Calu3 (cell line): ENCODE data around the gene SNTG2. TPM values are rescaled to one million over a fixed set of nuclear protein-coding genes. Genes with fewer than 3 reads are reported as not detected.
"Not testable (repeated sequence)": the region's sequence is repeated elsewhere in the genome, so short reads cannot be mapped to it uniquely, and the experiment has no call there.

ENCODE experiments used
- BruUV-seq: library from RNA; stranded (reverse); fragments of 400-500 nt; replicated peaks from 2 replicates; lab custom pipeline; 2021; lab: Mats Ljungman, UMichigan
- CTCF ChIA-PET: fragments of 300-600 bp; sonication (Branson Sonifier 250); formaldehyde crosslinking; loops from one replicate; lab custom pipeline; 2022; ENCODE audit warnings: antibody characterized with exemption; lab: Charles Lee
- DNase-seq: peaks from one replicate; pipeline ENCODE4 v3.0.0; 2022
- H3K27ac Mint-ChIP-seq: one replicate; pipeline ENCODE4 v1.8.0; 2022; ENCODE audit warnings: mixed read lengths; ENCODE audit not compliant: unreplicated experiment
- H3K27me3 Mint-ChIP-seq: one replicate; pipeline ENCODE4 v1.8.0; 2022; ENCODE audit warnings: mixed read lengths; ENCODE audit not compliant: unreplicated experiment
- H3K36me3 Mint-ChIP-seq: one replicate; pipeline ENCODE4 v1.8.0; 2022; ENCODE audit warnings: mild to moderate bottlenecking, moderate library complexity, mixed read lengths; ENCODE audit not compliant: insufficient read depth, unreplicated experiment
- H3K4me1 Mint-ChIP-seq: one replicate; pipeline ENCODE4 v1.8.0; 2022; ENCODE audit warnings: mild to moderate bottlenecking, low read depth, mixed read lengths; ENCODE audit not compliant: unreplicated experiment
- H3K4me3 Mint-ChIP-seq: one replicate; pipeline ENCODE4 v1.8.0; 2022; ENCODE audit warnings: mild to moderate bottlenecking, low read depth, moderate library complexity, mixed read lengths; ENCODE audit not compliant: unreplicated experiment
- H3K9me3 Mint-ChIP-seq: one replicate; pipeline ENCODE4 v1.8.0; 2022; ENCODE audit warnings: low read depth, mixed read lengths; ENCODE audit not compliant: unreplicated experiment
- intact Hi-C: fragments of 100-400 bp; cut with micrococcal nuclease; formaldehyde crosslinking; loops from one replicate; pipeline ENCODE4 v1.10.0; 2022; ENCODE audit not compliant: unreplicated experiment
- total RNA-seq: library from RNA; stranded (reverse); gene quantifications from 2 replicates; pipeline ENCODE4 v1.2.3, GENCODE V29; 2022
- TF ChIP-seq, protein P1 (sequence below): fragments of 200-600 bp; IDR thresholded peaks from one replicate; pipeline ENCODE4 v1.8.0; 2022; ENCODE audit warnings: antibody characterized with exemption; ENCODE audit not compliant: unreplicated experiment

The SNTG2 gene
- total RNA-seq, 1 experiment from 2014 or later: not detected

DNA sequence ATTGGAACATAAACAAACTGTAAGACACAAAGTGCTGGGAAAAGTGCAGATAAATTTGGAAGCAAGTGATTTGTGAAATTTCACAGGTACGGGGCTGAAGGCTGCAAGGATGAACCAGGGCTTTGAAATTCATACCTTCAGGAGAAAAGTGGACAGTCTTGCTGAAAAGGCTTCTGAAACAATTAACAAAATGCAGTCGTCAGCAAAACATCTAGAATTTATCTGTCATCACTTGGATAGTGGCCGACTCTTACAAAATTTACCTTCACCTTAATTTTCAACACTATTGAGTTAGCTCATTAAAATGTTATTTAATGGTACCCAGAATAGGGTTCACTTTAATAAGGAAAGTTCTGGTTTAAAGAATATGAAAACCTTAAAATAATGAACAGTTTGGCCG is 138.3 kb downstream of the SNTG2 start:
- Mint-ChIP-seq H3K27ac (no peak overlapping the region), H3K4me1 (no peaks in the 10 kb centered on the region), H3K36me3 (peaks cover 5% of the 10 kb centered on the region), H3K9me3 (peaks cover 11% of the 10 kb centered on the region), H3K27me3 (no peaks in the 10 kb centered on the region), H3K4me3 (no peak overlapping the region)
- CTCF ChIA-PET: no interaction called here
- BruUV-seq: no TSS peak
- intact Hi-C loops: no loop called here
- no peak for DNase-seq
- TF ChIP-seq, protein P1, sequence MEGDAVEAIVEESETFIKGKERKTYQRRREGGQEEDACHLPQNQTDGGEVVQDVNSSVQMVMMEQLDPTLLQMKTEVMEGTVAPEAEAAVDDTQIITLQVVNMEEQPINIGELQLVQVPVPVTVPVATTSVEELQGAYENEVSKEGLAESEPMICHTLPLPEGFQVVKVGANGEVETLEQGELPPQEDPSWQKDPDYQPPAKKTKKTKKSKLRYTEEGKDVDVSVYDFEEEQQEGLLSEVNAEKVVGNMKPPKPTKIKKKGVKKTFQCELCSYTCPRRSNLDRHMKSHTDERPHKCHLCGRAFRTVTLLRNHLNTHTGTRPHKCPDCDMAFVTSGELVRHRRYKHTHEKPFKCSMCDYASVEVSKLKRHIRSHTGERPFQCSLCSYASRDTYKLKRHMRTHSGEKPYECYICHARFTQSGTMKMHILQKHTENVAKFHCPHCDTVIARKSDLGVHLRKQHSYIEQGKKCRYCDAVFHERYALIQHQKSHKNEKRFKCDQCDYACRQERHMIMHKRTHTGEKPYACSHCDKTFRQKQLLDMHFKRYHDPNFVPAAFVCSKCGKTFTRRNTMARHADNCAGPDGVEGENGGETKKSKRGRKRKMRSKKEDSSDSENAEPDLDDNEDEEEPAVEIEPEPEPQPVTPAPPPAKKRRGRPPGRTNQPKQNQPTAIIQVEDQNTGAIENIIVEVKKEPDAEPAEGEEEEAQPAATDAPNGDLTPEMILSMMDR: no peak

DNA sequence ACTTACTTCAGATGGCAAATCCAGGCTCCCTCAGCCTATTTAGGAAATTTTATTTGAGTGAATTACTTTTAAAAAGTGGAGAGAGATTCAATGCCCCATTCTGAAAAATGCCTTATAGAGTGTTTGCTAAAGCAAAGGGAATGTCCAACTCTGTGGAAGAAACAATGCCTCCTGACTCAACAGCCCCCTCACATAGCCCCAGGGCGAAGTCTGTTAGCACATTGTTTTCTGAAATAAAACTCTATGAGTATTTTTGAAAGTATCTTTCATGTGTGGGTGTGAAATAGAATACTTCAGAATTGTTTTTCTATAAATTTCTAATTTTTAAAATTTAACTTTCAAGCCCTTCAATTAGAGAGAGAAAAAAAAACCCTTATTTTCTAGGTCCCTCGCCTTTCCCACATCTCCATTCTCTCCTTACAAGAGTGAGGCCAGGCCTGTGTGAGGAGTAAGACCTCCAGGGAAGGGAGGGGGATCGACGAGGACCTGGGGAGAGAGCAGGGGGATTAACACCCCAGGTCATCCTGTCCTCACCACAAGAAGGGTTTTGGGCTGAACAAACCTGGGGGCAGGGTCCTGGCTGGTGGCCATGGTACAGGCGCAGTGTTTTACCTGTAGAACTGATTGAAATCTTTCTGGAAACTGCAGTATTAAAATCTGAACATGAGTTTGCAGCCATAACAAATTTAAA is 141.4 kb downstream of the SNTG2 start:
- no TSS peak for BruUV-seq
- no peaks in the 10 kb centered on the region for H3K27me3 Mint-ChIP-seq
- no peak for DNase-seq
- no peaks in the 10 kb centered on the region for H3K4me1 Mint-ChIP-seq
- H3K27ac Mint-ChIP-seq: no peak overlapping the region
- TF ChIP-seq, protein P1: no peak
- peaks cover 11% of the 10 kb centered on the region for H3K9me3 Mint-ChIP-seq
- CTCF ChIA-PET: no interaction called here
- no peak overlapping the region for H3K4me3 Mint-ChIP-seq
- intact Hi-C loops: no loop called here
- no peaks in the 10 kb centered on the region for H3K36me3 Mint-ChIP-seq

DNA sequence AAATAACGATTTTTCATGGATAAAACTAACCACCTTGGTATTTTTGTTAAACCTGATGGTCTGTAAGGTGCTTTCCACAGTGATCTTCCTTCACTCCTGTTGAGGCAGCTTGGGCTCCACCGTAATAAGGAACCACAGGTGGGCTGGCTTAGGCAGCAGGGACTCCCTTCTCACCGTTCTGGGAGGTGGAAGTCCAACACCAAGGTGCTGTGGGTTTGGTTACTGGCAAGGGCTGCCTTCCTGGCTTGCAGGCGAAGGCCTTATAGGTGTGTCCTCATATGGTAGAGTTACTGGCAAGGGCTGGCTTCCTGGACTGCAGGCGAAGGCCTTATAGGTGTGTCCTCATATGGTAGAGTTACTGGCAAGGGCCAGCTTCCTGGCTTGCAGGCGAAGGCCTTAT is 143.0 kb downstream of the SNTG2 start:
- BruUV-seq, H3K4me3 Mint-ChIP-seq, H3K4me1 Mint-ChIP-seq, H3K27me3 Mint-ChIP-seq, intact Hi-C loops, H3K36me3 Mint-ChIP-seq, CTCF ChIA-PET, DNase-seq, H3K27ac Mint-ChIP-seq: not testable (repeated sequence)
- H3K9me3 Mint-ChIP-seq: peaks cover 11% of the 10 kb centered on the region

DNA sequence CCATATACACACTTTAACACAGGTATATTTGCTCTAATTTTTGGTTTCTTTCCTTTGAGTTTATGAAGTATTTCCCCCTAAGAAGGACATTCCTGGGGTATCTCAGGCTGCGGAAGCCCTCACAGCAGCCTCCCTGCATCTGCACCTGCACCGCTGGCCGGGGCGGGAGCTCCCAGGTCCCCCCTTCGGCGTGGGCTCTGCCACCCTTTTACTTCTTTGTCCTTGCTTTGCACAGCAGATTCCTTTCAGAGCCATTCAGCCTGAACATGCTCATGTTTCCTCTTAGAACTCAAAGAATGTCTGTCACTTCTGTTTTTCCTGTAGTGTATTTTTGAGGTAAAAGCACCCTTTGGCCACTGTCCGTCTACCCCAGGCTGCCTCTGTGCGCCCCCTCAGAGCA is 146.5 kb downstream of the SNTG2 start:
- H3K4me1 Mint-ChIP-seq: no peaks in the 10 kb centered on the region
- no peaks in the 10 kb centered on the region for H3K27me3 Mint-ChIP-seq
- H3K9me3 Mint-ChIP-seq: peaks cover 9% of the 10 kb centered on the region
- no peak overlapping the region for H3K27ac Mint-ChIP-seq
- H3K4me3 Mint-ChIP-seq: no peak overlapping the region
- intact Hi-C loops: no loop called here
- TF ChIP-seq, protein P1: no peak
- no peak for DNase-seq
- CTCF ChIA-PET: no interaction called here
- BruUV-seq: no TSS peak
- H3K36me3 Mint-ChIP-seq: no peaks in the 10 kb centered on the region

DNA sequence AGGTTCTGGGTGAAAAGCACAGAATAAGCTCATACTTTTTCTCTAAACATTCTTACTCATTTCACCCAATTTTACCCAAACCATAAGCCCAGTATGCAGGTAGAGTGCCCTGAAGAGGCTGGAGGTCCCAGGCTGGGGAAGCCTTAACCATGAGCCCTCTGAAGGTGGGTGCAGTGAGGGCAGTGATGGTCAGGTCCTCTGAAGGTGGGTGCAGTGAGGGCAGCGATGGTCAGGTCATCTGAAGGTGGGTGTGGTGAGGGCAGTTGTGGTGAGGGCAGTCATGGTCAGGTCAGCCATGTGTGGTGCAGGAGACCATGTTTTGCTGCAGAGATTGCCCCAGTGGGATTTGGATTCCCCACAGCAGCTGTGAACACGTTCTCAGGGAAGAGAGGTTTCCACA is 148.8 kb downstream of the SNTG2 start:
- BruUV-seq: no TSS peak
- no peak overlapping the region for H3K27ac Mint-ChIP-seq
- intact Hi-C loops: no loop called here
- peaks cover 17% of the 10 kb centered on the region for H3K9me3 Mint-ChIP-seq
- H3K36me3 Mint-ChIP-seq: no peaks in the 10 kb centered on the region
- TF ChIP-seq, protein P1: no peak
- H3K4me1 Mint-ChIP-seq: no peaks in the 10 kb centered on the region
- no peak for DNase-seq
- CTCF ChIA-PET: no interaction called here
- H3K27me3 Mint-ChIP-seq: no peaks in the 10 kb centered on the region
- no peak overlapping the region for H3K4me3 Mint-ChIP-seq
